Mucosa of gallbladder (tissue), 1 donor: ENCODE data around the gene CRCP. TPM values are rescaled to one million over a fixed set of nuclear protein-coding genes. Genes with fewer than 3 reads are reported as not detected.
"Not testable (repeated sequence)": the region's sequence is repeated elsewhere in the genome, so short reads cannot be mapped to it uniquely, and the experiment has no call there.

Experiments
- DNase-seq: peaks from one replicate; pipeline ENCODE4 v3.0.0-alpha.2; 2020; ENCODE audit warnings: low spot score
- total RNA-seq: library from RNA; stranded (reverse); gene quantifications from one replicate; pipeline ENCODE4 v1.2.1, GENCODE V29; 2021
- donor health status: DM: no; HTN: no; CAD: no.

Gene CRCP
- total RNA-seq, 1 donor from 2014 or later = 30.4 TPM

DNA sequence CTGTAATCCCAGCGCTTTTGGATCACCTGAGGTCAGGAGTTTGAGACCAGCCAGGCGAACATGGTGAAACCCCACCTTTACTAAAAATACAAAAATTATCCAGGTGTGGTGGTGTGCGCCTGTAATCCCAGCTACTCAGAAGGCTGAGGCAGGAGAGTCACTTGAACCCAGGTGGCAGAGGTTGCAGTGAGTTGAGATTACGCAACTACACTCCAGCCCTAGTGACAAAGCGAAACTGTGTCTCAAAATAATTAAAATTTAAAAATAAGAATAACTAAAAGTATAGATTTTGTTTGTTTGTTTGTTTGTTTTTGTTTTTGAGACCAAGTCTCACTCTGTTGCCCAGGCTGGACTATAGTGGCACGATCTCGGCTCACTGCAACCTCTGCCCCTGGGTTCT, 41.4 kb downstream of the CRCP start:
- DNase-seq = not testable (repeated sequence)

DNA sequence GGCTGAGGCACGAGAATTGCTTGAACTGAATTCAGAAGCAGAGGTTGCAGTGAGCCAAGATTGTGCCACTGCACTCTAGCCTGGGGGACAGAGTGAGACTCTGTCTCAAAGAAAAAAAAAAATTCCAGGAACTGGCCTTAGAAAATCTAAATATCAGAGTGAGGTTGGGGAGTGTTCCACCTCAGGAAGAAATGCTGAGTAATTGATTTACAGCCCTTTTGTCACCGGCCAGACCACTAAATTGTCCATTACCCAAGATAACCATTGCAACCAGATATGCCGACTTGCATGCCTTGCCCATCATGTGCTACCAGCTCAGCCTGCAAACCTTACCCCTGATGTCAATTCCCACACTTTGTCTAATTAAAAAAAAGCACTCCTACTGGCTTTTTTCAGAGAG, 42.4 kb downstream of the CRCP start:
- DNase-seq = no peak

DNA sequence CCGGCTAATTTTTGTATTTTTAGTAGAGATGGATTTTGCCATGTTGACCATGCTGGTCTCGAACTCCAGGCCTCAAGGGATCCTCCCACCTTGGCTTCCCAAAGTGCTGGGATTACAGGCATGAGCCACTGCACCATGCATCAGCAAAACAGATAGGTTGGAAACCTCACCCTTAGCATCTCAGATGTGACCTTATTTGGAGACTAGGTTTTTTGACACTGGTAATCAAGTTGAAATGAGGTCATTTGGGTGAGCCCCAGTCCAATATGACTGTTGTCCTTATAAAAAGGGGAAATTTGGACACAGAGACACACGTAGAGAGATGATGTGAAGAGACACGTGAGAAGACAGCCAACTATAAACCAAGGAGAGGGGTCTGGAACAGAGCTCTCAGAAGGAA, 48.0 kb downstream of the CRCP start:
- DNase-seq = no peak

DNA sequence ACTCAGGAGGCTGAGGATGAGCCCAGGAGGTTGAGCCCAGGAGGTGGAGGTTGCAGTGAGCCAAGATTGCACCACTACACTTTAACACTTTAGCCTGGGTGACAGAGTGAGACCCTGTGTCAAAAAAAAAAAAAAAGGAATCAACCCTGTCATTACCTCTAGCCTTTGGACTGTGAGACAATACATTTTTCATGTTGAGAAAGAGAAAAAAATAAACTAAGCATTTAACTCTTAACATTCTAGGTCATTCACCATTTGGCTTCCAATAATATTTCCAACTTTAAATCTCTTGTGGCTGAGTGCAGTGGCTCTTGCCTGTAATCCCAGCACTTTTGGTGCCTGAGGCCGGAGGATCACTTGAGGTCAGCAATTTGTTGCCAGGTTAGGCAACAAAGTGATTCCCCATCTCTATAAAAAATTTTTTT, 48.6 kb downstream of the CRCP start:
- DNase-seq = no peak

DNA sequence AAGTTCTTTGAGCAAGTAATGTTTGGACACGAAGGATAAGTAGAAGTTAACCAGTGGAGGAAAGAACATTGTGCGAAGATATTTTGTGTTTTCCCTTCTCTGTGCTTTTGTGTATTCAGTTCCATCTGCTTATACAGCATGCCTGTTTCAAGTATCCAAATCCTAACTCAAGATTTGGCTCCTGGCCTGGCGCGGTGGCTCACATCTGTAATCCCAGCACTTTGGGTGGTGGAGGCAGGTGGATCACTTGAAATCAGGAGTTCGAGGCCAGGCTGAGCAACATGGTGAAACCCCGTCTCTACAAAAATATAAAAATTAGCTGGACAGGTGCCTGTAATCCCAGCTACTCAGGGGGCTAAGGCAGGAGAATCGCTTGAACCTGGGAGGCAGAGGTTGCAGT, 49.7 kb downstream of the CRCP start:
- DNase-seq = no peak

DNA sequence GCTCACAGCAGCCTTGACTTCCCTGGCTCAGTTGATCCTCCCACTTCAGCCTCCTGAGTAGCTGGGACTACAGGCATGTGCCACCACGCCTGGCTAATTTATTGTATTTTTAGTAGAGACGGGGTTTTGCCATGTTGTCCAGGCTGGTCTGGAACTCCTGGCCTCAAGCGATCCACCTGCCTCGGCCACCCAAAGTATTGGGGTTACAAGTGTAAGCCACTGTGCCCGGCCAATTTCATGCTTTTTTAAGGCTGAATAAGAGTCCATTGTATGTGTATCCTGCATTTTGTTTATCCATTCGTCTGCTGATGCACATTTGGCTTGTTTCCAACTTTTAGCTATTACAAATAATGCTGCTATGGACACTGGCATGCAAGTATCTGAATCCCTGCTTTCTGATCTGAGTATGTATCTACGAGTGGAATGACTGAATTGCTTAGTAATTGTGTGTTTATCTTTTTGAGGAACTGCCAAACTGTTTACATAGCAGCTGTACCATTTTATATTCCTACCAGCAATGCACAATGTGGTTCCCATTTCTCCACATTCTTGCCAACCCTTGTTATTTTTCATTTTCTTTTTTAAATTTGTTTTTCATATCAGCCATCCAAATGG, 53.2 kb downstream of the CRCP start:
- DNase-seq = no peak

DNA sequence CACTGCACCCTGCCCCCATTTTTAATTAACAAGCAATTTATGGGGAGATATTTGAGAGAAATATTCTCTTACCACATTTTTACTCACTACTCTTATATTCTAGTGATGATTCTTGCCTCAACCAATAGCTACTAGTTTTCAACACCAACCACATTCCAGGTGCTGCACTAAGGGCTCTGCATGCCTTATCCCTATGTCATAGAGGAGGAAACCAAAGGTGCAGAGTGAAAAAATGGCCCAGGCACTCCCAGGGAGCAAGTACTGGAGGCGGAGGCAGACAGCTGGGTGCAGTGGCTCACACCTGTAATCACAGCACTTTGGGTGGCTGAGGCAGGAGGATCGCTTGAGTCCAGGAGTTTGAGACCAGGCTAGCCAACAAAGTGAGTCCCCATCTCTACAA, 55.0 kb downstream of the CRCP start:
- DNase-seq = no peak

DNA sequence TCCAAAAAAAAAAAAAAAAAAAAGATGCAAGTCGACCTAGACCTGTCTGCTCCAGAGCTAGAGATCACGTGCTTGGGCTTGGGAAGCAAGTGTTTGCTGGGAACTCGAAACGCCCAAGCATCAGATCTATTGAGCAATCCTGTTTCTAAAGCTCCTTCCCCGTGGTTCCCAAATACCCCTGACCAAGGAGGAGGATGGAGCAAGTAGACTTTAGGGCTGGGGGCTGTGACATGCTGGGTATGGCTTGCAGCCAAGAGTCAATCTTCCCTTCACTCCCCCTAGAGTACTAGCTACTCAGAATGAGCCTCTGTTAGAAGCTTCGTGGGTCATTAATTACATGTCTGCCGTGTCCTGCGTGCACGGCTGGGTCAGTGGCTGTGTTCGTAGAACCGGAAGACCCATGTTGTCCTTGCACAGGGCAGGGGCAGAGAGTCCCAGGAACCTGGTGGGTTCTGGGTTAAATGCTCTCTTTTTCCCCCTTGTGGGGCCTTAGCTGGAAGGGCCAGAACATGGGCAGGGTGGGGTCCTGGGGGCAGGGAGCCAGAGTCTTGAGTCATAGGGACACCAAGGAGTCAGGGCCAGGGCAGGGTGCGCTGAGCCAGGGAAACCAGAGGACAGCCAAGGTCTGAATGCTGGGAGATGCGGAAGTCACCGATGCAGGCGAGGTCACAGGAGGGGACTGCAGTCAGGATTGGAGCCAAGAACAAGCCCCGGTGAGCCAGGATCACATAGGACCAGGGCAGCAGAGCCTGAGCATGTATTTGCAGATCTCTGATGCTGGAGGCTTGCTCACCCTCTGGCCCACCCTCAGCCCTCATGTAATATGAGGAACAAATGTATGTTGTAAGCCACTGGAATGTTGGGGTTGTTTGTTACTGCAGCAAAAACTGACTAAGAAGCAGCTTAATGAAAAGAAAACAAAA, 55.9 kb downstream of the CRCP start:
- DNase-seq = no peak

DNA sequence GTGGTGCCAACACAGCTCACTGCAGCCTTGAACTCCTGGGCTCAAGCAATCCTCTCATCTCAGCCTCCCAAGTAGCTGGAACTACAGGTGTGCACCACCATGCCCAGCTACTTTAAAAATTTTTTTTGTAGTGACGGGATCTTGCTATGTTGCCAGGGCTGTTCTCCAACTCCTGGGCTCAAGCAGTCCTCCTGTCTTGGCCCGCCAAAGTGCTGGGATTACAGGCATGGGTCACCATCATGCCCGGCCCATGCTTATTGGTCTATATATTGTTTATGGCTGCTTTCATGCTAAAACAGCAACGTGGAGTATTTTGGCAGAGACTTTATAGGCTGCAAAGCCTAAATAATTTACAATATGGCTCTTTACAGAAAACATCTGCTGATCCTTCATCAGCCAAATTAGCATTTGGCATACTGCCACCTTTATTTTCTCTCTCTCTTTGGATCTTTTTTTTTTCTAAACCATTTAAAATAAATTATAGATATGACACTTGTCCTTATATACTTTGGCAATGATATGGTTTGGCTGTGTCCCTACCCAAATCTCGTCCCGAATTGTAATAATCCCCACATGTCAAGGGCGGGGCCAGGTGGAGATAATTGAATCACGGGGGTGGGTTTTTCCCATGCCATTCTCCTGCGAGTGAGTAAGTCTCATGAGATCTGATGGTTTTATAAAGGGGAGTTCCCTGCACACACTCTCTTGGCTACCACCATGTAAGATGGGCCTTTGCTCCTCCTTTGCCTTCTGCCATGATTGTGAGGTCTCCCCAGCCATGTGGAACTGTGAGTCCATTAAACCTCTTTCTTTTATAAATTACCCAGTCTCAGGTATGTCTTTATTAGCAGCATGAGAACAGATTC, 58.1 kb downstream of the CRCP start:
- not testable (repeated sequence) for DNase-seq

DNA sequence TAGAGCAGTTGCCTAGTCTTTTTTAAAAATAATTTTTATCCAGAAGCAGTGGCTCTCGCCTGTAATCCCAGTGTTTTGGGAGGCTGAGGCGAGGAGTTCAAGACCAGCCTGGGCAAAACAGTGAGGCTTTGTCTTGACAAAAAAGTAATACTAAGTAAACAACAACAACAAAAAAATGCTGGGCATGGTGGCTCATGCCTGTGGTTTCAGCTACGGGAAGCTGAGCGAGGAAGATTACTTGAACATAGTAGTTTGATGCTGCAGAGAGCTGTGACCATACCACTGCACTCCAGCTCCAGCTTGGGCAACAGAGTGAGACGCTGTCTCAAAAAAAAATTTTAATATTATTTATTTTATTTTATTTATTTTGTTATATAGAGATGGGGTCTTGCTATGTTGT, 59.2 kb downstream of the CRCP start:
- DNase-seq = no peak

DNA sequence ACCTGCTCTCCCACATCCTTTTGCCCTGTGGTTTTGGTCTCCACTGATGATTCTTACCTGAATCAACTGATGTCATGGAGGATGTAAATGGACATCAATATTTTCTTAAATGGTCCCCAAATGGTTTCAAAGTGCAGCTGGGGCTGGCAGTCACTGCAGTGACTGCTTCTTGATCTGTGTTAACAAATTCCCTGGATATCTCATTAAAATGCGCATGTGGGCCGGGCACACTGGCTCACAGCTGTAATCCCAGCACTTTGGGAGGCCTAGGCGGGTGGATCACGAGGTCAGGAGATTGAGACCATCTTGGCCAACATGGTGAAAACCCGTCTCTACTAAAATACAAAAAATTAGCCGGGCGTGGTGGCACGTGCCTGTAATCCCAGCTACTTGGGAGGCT, 60.4 kb downstream of the CRCP start:
- not testable (repeated sequence) for DNase-seq

DNA sequence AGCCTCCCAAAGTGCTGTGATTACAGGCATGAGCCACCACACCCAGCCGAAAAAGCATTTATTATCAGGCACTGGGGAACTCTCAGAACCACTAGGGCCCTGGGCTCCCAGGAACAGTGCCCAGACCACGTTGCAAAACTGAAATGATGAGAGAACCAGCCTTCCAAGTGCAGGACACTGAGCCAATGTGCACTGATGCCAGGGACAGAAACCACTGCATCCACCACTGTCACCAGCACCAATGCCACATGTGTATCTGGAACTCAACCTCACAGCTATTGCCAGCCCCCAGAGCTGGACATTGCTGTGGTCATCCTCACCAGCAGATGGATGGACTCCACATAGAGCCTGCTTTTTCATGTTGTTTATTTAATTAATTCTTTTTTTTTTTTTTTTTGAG, 62.3 kb downstream of the CRCP start:
- no peak for DNase-seq

DNA sequence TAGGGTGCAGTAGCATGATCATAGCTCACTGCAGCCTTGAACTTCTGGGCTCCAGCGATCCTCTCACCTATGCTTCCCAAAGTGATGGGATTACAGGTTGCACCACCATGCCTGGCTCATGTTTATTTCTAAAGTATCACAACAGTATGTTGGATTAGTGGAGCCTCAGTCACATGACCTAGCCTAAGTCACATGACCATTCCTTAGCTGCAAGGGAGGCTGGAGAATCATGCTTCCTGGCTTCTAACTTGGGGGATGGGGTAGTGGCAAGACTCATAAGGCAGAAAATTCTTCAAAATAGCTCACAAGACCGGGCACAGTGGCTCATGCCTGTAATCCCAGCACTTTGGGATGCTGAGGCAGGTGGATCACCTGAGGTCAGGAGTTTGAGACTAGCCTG, 63.6 kb downstream of the CRCP start:
- no peak for DNase-seq

DNA sequence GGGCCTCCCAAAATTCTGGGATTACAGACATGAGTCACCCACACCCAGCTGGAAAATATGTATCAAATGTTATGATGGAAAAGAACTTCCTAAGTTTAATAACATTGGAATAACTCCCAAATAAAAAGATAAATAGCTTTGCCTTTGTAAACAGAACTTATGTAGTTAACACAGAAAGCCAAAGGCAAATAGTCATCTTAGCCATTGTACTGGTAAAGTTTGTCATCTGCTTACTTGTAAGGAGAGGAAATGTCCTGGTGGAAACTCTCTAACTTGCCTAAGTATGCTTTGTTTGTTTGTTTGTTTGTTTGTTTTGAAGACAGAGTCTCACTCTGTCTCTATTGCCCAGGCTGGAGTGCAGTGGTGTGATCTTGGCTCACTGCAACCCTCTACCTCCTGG, 66.7 kb downstream of the CRCP start:
- no peak for DNase-seq

DNA sequence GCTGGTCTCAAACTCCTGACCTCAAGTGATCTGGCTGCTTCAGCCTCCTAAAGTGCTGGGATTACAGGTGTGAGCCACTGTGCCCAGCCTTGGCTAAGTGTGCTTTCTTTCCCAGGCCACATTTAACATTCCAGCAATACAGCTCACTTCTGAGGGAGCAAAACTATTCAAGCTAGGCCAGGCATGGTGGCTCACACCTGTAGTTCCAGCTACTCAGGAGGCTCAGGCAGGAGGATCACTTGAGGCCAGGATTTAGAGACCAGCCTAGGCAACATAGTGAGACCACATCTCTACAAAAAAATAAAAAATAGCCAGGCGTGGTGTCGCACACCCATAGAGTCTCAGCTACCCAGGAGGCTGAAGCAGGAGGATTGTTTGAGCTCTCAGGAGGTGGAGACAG, 67.2 kb downstream of the CRCP start:
- DNase-seq = no peak

DNA sequence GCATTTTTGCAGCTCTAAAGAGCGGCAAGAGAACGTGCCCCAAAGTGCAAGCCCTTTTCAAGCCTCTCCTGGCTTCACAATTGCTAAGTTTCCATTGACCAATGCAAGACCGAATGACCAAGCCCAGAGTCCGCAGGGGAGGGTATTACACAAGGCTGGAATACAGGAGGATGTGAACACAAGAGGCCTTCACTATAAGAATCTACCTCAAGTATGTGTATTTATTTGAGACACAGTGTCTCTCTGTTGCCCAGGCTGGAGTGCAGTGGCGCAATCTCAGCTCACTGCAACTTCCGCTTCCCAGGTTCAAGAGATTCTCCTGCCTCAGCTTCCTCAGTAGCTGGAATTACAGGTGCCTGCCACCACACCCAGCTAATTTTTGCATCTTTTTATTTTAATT, 68.3 kb downstream of the CRCP start:
- no peak for DNase-seq

DNA sequence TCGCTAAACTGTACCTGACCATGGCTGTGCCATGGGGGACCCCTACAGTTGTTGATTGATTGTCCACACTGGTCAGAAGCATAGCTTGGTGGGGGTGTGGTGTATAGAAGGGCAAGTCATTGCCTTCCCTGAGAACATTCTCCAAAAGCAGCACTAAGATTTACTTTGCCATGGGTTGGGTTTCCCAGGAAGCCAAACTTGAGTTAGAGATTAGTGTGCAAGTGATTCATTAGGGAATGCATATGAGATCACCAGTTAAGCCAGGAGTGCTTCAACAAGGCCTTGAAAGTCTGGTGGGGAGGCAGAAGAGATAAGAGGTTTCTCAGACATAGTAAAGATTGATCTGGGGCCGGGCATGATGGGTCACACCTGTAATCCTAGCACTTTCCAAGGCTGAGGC, 69.1 kb downstream of the CRCP start:
- peak; percentile 14 for DNase-seq

DNA sequence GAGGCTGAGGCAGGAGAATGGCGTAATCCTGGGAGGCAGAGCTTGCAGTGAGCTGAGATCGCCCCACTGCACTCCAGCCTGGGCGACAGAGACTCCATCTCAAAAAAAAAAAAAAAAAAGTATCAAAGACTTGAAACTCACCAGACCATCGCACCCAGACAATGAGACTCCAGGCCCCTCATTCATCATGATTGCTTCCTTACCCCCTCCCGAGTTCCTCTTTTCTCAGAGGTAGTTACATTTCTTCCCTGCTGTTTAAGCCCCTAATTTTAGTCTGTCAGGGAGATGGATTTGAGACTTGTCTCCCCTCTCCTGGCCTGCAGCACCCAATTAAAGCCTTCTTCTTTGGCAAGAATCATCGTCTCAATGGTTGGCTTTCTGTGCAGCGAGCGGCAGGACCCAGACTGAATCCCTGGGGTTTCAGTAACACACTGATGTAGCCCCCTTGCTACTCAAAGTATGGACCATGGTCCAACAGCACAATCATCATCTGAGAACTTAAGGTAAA, 71.1 kb downstream of the CRCP start:
- DNase-seq = no peak

DNA sequence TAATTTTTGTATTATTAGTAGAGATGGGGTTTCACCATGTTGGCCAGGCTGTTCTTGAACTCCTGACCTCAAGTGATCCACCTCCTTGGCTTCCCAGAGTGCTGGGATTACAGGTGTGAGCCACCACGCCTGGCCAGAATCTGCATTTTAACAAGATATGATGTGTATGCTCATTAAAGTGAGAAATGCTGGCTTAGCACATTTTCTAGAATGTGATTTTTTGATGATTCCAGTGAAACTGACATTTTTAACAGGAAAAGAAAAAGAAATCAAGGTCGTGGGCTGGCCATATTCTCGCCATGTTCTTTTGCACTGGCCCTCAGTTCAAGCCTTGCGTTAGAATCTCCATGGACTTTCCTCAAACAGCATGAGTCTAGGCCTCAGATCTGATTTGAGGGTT, 72.3 kb downstream of the CRCP start:
- no peak for DNase-seq

DNA sequence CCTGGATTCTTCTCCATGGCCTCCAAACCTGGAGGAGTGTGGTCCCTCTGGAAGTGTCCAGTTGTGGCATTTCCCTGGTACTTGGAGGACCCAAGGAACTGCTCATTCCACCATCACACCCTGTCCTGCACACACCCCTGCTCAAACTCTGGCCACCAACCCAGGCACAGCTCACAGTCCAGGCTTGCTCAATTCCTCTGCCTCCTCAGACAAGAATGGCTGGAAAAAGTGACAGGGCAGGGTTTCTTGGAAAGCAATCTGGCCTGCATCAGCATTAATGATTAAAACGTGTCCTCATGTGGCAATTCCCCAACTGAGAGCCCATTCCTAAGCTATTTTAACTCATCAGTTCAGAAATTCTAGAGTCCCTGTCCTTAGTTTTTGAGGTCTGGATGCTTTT, 73.3 kb downstream of the CRCP start:
- DNase-seq = peak; percentile 16

DNA sequence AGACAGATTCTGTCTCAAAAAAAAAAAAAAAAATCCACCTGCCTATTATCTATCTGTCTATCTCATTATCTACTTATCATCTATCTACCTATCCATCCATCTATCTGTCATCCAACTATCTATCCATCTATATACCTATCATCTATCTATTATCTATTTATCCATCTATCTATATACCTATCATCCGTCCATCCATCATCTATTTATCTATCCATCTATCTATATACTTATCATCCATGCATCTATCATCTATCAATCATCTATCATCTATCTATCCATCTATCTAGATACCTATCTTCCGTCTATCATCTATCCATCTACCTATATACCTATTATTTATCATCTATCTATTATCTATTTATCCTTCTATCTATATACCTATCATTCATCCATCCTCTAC, 74.0 kb downstream of the CRCP start:
- DNase-seq = no peak
